Hematopoietic multipotent progenitor cell treated with erythropoietin and hydrocortisone succinate and interleukin-3 and kit ligand, for 15 days (in vitro differentiated cells): ENCODE measurements around the gene NAT8L.

ENCODE experiments used
- DNase-seq: peaks from one replicate; pipeline ENCODE4 v3.0.0-alpha.2; 2015; ENCODE audit warnings: low spot score

The NAT8L gene

DNA sequence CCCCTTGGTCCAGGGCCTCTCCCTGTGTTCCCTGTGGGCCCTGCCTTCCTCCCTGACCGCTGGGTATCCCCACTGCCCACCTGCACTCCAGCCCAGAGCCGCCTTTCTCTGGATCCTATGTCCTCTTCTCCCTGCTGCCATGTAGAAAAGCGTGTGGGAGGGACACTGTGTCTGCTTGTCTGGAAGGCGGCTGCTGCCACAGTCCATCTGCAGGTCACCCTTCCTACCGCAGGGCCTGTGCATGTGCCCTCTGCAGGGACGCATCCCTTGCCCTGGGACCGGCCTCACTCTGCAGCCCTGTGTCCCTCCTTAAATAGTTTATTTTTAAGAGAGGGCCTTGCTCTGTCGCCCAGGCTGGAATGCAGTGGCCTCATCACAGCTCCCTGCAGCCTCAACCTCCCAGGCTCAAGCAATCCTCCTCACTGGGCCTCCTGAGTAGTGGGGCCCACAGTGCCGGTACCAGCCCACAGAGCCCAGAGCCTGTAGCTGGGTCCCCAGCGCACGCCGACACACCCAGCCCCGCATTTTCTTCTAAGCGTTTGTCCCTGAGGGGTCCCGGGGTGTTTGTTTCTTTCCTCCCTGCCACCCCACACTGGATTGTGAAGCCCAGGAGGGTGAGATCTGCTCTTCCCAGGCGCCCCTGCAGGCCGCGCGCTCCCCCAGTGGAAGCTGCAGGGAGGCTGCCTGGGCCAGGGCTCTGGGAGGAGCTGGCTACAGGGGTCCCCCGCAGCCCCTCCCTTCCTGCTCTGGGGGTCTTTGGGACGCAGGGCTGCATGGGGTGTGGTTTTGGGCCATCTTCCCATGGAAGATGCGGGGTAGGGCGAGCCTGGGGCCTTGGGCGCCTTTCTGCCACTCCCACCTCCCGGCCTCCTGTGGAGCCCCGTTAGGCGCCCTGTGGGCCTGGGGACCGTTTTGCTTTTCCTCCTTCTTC, 12.8 kb upstream of the NAT8L start:
- DNase-seq, result no peak

DNA sequence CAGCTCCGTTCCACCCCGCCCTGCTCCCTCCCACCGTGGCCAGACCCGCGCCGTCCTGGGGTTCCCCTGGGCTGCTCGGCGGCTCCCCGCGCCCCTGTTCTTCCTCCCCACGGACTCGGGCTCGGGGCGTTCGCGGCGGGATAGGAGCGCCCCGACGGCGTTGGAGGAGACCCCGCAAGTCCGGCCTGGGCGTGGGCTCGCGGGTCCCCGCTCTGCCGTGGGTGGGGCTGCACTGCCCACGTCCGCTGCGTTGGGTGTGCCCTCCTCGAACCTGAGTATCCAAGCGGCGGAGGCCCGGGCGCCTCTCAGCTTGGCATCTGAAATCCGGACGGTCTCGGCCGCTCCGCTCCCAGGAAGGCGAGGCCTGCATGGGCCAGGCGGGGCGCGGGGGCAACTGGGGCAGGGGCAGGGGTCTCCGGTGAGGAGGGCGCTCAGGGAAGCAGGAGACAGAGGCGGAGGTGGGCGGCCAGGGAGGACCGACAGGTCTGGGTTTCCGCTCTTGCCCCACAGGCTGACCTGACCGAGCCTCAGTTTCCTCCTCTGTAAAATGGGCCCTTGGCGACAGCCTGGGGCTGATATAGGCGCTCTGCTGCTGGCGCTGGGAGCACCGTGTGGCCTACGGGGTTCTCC, 12.0 kb upstream of the NAT8L start:
- DNase-seq, result no peak

DNA sequence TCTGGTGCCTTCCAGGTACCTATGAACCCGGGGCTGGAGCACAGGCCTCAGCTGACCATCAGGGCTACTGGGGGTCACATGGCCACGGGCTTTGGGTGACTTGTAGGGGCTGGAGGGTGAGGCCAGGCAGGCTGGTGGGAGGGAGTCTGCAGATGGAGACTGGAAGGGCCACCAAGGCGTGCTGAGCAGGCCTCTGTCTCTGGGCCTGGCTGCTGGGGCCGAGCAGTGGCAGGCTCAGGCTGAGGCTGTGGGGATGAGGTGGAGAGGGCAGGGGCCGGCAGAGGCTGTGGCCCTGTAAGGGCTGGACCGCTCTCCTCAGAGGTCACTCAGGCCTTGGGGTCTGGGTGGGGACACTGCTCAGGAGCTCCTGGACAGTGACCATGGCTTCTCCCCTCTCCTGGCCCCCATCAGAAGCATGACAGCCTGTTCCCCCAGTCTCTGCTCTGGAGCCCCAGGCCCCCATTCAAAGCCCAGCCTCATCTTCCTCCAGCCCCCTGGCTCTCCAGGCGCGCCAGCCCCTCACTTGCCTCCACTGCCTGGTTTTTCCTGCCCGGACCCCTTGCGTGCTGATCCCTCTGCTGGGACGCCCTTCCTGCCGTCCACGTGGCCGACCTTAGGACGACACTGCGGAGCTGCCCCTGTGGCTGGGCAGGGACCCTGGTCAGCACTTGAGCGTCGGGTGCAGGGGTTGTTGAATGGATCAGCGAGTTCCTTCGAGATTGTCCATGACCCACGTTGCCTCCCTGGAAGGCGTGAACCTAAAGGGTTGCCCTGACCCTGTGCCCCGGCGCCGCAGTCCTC, 11.1 kb upstream of the NAT8L start:
- DNase-seq, result no peak

DNA sequence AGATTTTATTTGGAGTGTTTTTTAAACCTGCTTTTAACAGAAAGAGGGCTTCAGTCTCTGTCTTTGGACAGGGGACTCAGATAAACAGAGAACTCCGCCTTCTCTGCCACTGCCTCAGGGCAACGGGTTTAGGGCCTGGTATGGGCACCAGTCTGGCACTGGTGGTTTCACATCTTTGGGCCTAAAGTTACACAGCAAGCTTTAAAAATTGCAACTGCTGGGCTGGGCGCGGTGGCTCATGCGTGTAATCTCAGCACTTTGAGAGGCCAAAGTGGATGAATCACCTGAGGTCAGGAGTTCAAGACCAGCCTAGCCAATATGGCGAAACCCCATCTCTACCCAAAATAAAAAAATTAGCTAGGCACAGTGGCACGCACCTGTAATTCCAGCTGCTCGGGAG, 10.3 kb upstream of the NAT8L start:
- no peak for DNase-seq

DNA sequence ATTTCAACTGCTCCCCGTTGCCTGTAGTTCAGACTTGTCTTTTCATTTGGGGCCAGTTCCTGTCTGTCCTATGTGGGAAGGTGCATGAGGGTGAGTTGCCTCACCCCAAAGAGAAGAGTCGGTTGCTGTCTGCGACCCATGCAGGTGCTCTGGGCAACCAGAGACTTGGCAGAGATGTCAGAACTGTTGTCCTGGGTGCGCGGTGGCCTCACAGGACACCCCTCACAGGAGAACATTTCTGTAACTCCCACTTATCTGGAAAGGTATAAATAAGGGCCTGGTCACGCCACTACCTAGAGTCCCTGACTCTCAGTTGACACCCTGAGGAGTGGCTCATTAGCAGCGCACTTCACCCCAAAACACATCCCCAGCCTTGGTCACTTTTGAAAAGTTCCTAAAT, 9.7 kb upstream of the NAT8L start:
- no peak for DNase-seq

DNA sequence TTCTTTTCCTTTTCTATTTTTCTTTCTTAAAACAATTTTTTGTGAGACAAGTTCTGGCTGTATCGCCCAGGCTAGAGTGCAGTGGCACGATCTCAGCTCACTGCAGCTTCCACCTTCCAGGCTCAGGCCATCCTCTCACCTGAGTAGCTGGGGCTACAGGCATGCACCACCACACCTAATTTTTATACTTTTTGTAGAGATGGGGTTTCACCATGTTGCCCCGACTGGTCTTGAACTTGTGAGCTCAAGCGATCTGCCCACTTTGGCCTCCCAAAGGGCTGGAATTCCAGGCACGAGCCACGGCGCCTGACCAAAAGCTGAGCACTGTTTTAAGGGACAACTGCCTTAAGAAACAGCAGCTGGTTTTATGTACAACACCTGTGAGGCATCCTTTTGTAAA, 9.3 kb upstream of the NAT8L start:
- DNase-seq, result no peak

DNA sequence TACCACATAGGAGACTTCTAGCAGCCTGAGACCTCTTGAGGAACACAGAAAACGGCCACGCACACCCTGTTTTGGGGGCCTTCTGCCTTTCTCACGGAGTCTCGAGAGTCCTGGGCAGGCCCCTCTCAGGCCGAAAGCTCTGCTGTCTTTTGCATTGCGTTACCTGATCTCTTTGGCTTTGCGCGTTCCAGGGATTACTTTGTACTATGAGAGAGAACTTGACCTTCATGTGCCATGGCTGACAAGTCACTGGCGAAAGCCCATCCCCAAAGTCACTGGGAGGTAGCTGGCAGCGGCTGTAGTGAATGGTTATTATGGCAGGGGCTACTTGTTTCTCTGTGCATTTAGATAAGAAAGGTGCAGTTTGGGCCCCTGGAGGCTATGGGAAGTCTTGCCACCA, 8.0 kb upstream of the NAT8L start:
- DNase-seq, result no peak

DNA sequence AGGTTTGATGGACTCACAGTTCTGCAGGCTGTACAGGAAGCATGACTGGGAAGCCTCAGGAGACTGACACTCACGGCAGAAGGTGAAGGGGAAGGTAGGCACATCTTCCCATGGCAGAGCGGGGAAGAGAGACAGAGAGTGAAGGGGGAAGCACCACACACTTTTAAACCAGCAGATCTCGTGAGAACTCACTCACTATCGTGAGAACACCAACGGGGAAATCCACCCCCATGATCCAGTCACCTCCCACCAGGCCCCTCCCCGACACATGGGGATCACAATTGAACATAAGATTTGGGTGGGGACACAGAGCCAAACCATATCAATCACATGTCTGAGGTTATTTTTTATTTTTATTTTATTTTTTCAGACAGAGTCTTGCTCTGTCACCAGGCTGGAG, 4.9 kb upstream of the NAT8L start:
- DNase-seq, result no peak

DNA sequence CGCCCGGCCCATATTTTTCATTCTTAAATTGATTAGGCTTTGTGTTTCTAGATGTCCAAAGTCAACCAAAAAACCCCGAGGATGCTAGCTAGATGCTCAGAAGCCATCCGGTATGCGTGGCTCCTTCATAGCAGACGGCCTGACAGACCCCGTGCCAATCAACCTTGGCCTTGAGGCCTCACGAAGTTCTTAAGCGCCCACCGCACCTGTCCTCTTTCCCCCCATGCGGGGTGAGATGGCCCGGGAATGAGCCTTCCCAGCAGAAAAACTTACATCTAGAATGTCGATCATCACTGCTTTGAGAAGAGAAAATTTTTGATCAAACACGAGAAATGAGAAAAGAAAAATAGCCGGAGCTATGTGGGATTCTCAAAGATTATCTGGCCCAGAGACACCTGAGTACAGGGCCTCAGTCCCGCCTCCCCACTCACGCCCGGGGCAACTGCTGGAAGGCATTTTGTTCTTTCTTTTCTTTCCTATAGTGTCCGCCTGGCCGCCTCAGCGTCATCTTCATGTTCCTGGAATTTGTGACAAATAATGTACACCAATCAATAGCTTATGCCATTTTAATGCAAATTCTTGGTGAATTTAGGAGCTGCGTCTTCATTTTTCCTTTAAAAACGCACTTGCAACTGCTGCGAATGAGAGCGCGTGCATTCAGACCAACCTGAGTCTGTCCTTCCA, 1.6 kb upstream of the NAT8L start:
- no peak for DNase-seq

DNA sequence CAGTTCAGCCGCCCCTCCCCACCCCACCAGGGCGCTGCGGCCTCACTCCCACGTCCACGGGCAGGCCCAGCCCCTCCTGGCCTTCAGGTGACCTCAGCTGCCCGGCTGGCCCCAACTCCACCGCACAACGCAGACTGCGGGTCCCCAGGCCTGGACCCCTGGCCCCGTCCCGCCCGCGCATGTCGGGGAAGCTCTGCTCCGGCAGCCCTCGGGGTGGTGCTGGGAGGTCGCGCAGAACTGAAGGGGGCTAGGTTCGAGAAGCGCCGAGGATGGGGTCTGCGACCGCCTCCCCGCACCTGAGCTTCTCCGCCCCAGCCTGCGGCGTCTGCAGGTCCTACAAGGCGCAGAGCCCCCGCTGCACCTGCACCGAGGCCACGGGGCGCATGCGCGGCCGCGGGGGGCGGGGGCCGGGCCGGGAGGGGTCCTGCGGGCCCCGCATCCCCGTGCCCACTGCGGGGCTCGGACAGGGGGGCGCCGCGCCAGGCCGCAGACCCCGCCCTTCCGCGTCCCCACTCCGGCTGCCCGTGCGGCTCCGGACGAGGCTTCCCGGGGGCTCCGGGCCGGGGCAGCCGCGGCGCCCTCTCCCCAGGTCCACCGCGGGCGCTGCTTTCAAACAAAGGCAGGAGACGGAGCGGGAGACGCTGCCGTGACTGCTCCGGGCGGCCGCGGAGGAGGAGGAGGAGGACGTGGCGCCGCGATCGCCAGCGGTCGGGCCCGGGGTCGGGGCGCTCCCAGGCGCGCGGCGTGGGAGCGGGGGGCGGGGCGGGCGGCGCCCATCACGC, 672 bp upstream of the NAT8L start:
- DNase-seq, result no peak

DNA sequence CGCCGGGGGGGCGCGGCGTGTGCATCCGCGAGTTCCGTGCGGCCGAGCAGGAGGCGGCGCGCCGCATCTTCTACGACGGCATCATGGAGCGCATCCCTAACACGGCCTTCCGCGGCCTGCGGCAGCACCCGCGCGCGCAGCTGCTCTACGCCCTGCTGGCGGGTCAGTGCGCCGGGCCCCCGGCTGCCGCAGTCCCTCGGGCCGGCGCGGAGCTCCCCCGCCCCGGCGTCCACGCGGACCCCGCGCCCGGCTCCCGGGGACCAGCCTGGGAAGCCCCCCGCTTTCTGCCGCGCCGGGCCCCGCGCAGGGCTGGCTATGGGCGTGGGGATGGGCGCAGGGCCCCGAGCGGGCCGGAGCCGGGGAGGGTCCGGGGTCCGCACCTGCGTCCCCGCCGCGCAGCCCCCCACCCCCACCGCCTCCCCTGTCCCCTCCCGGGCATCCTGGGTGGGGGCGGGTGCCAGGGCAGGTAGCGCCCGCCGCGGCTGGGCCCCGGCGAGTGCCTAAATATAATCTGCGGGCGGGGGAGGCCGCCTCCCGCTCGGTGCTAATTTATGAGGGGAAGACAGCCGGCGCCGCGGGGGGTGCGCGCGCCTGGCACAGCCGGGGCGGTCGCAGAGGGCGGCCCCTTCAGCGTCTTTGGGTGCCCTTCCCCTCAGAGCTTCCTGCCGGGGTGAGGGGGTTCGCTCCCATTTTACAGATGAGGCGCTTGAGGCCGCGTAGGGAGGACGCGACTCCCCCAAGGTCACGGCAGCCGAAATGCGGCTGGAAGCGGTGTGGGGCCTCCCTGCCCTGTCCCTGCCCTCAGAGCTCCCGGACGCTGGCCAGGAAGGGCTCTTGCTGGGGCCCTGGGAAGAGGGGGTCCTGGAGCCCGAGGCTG, 837 bp downstream of the NAT8L start:
- no peak for DNase-seq

DNA sequence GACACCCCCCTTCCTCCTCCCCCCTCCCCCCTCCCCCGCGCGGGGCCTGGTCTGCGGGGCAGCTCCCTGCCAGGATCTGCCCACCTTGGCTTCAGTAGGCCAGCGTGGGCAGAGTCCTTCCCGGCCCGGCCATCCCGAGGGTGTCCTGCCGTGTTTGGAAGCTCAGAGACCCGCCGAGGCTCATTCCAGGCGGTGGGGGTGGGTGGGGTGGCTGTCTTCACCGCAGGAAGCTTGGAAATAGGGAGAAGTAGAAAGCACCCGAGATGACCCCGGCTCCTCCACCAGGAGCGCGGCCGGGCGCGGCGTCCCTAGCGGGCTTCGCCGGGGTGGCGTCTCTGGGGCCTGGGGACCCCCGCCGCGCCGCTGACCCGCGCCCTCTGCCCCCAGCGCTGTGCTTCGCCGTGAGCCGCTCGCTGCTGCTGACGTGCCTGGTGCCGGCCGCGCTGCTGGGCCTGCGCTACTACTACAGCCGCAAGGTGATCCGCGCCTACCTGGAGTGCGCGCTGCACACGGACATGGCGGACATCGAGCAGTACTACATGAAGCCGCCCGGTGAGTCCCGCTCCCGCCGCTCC, 1.6 kb downstream of the NAT8L start:
- DNase-seq, result no peak

DNA sequence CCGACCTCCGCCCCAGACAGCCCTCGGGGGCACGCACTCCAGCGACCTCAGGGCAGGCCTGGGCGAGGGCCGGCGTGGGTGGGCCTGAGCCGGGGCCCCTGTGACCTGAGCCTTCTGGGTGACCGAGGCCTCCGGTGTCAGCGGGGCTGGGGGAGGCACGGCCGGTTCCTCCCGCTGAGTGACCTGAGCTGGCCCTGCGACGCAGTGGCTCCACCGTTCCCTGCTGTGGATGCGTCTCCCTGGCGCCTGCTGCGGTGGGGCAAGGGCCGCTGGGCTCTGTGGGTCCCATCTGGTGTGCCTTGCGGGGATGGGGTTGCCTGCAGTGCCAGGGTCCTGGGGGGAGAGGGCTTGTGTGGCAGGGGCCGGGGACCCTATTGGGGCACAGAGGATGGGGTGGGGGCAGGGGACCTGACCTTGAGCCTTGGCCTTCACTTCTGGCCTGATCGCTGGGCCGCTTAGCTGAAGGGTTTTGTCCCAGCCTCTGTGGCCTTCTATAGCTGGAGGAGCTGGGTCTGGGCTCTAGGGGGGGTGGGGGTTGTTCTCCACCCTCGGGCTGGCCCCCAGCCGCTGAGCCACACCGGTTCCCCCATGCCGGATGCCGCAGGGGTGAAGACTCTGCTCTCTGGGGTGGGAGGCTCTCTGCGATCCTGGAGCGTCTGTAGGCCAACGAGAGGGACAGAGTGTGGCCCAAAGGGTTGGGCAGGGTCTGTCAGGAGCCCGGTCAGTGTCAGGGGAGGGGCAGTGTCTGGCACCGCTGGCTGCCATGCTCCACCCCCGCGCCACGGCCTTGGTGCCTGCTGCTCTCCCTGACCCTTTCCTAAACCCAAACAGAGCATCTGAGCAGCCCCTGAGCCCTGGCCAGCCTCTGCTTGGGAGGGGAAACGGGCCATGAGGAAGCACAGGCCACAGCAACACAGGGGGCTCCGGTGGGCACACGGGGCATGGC, 2.3 kb downstream of the NAT8L start:
- DNase-seq, result no peak

DNA sequence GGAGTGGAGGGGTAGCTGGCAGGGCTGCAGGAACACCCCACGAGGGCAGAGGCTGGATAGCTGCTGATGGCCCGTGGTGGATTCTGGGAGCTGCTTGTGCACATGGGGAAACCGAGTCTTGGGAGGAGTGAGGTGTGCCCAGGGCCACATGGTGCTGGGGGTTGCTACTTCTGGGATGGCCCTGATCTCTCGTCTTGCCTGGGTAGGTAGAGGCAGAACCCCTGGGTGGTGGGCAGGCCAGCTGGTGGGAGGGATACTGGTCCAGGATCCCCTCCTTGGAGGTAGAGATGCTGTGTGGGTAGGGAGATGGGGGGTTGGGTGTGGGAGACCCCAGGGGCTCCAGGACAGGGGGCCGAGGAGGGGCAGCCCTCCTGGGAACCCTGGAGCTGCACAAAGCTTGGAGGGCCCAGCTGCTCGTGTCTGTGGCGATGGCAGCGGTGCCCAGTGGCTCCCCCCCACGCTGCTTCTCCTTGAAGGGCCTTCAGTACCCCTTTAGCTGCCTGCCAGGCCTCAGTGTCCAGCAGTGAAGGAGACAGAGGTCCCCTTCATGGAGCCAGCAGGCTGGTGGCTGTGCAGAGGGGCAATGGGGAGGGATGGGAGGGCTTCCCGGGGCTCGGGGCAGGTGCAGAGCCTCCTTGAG, 3.2 kb downstream of the NAT8L start:
- DNase-seq, result no peak

DNA sequence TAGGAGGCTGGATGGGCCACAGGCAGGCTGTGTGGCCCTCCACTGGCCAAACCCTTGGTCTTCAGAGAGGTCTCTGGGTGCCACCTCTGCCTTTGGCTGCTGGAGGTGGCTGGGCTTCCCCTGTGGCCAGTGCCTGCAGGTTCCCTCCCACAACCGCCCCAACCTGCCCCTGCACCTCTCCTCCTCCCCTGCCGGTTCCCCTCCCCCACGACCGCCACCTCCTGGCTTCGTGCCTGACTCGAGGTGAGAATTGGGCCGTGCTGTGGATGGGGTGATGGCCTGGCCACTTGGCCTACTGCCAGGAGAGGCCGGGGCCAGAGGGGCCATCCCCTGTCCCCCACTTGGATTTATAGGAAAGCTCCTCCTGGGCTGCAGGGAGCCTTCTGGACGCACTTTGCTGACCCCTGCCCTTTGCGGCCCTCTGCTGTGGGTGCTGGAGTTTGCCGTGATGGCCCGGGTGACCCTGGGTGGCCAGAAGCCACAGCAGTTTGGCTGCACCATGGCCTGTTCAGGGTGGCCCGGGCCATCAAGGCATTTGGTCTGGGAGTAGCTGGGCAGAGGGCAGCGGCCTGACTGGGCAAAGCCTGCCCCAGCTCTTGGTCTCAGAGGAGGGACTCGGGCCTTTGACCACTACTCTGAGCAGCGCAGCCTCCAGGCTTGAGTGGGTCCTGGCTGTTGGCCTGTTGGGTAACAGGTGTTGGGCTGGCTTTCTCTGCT, 3.8 kb downstream of the NAT8L start:
- DNase-seq, result no peak

DNA sequence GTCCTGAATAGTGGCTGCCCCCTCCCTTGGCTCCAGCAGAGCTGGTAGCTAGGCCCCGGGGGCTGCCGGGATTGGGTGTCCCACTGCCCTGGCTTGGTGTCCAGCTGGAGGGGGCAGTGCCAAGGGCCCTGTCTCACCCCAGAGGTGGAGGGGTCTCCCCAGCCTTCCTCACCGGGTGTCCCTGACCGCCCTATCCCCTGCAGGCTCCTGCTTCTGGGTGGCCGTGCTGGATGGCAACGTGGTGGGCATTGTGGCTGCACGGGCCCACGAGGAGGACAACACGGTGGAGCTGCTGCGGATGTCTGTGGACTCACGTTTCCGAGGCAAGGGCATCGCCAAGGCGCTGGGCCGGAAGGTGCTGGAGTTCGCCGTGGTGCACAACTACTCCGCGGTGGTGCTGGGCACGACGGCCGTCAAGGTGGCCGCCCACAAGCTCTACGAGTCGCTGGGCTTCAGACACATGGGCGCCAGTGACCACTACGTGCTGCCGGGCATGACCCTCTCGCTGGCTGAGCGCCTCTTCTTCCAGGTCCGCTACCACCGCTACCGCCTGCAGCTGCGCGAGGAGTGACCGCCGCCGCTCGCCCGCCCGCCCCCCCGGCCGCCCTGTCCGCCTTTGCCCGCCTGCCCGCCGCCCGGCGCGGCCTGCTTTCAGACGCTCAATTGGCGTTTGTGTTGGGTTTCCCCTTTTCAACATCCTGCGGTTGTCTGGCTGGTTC, 4.6 kb downstream of the NAT8L start:
- no peak for DNase-seq
